ENCODE measurements around the gene COG7.

DNA sequence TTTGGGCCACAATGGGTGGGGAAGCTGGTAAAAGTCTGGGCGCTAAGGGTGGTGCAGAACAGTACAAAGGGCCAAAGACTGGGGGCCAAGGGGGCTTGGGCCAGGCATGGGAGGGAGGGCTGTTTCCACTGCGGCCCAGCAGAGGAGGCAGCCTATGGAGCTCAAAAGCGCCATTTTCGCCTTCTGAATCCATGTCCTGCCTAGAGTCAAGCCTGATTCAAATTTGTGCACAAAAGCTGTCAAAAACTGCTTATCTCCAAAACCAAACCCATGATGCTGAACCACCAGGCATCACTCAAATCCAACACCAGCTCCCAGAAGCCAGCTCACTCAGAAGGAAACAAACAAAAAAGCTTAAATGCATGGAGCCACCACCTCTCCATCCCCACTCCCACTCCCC lies 16.0 kb downstream of the COG7 start:
- TF ChIP-seq, protein P1, sequence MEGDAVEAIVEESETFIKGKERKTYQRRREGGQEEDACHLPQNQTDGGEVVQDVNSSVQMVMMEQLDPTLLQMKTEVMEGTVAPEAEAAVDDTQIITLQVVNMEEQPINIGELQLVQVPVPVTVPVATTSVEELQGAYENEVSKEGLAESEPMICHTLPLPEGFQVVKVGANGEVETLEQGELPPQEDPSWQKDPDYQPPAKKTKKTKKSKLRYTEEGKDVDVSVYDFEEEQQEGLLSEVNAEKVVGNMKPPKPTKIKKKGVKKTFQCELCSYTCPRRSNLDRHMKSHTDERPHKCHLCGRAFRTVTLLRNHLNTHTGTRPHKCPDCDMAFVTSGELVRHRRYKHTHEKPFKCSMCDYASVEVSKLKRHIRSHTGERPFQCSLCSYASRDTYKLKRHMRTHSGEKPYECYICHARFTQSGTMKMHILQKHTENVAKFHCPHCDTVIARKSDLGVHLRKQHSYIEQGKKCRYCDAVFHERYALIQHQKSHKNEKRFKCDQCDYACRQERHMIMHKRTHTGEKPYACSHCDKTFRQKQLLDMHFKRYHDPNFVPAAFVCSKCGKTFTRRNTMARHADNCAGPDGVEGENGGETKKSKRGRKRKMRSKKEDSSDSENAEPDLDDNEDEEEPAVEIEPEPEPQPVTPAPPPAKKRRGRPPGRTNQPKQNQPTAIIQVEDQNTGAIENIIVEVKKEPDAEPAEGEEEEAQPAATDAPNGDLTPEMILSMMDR (IDR thresholded peaks at IDR 0.05): no peak
- TF ChIP-seq EP300 (IDR thresholded peaks at IDR 0.05; ENCODE audit: borderline replicate concordance in 1 of 2, low read depth in 1 of 2, low read length in 1 of 2) (no peak), MAX (IDR thresholded peaks at IDR 0.05; ENCODE audit: low read depth) (no peak), FOXM1 (IDR thresholded peaks at IDR 0.05; ENCODE audit: low read depth) (no peak), REST (IDR thresholded peaks at IDR 0.05; ENCODE audit: low read depth, low read length) (no peak), TAF1 (IDR thresholded peaks at IDR 0.05; ENCODE audit: borderline replicate concordance, low read depth, low read length) (no peak), USF2 (IDR thresholded peaks at IDR 0.05; ENCODE audit: borderline replicate concordance, low read depth, low read length) (no peak), ZBTB33 (IDR thresholded peaks at IDR 0.05; ENCODE audit: borderline replicate concordance, low read depth) (no peak), SMC3 (IDR thresholded peaks at IDR 0.05; ENCODE audit: low read depth, low read length) (no peak), RCOR1 (IDR thresholded peaks at IDR 0.05; ENCODE audit: low read length) (no peak), TCF12 (IDR thresholded peaks at IDR 0.05) (no peak), SIN3A (IDR thresholded peaks at IDR 0.05; ENCODE audit: borderline replicate concordance, low read depth, low read length) (no peak), RAD21 (IDR thresholded peaks at IDR 0.05; ENCODE audit: low read length) (no peak)
